Retinal pigment epithelial cell (primary cell): ENCODE data around the gene ISLR2.

Experiments
- DNase-seq: peaks from one replicate; pipeline ENCODE4 v3.0.0-alpha.2; 2010; ENCODE audit warnings: low read depth
- H3K4me3 ChIP-seq: 2 replicates; pipeline ENCODE4 v1.5.1; 2011; ENCODE audit warnings: mild to moderate bottlenecking, low read length, control low read depth, moderate library complexity
- TF ChIP-seq, protein P1 (sequence below): conservative IDR thresholded peaks from 2 replicates; pipeline ENCODE4 v1.5.1; 2011; ENCODE audit warnings: low read depth, low read length, control low read depth, inconsistent platforms

Gene ISLR2

DNA sequence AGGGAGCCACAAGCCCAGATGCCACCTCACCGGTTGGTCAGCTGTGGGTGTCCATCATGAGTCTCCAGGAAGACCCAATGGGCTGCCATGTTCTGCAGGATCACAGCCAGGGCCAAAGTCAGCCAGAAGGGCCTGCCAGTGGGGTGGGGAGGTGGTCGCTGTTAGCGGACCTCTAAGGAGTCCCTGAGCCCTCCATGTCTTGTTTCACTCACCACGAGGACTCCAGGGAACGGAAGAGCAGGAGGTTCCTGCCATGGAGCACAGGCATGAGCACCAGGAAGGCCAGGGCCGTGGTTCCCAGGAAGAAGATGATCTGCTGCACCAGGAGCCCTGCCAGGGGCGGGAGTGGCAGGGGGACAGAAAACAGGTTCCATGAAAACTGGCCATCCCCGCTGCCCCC, 51.7 kb downstream of the ISLR2 start:
- H3K4me3 ChIP-seq: no peak overlapping the region
- TF ChIP-seq, protein P1, sequence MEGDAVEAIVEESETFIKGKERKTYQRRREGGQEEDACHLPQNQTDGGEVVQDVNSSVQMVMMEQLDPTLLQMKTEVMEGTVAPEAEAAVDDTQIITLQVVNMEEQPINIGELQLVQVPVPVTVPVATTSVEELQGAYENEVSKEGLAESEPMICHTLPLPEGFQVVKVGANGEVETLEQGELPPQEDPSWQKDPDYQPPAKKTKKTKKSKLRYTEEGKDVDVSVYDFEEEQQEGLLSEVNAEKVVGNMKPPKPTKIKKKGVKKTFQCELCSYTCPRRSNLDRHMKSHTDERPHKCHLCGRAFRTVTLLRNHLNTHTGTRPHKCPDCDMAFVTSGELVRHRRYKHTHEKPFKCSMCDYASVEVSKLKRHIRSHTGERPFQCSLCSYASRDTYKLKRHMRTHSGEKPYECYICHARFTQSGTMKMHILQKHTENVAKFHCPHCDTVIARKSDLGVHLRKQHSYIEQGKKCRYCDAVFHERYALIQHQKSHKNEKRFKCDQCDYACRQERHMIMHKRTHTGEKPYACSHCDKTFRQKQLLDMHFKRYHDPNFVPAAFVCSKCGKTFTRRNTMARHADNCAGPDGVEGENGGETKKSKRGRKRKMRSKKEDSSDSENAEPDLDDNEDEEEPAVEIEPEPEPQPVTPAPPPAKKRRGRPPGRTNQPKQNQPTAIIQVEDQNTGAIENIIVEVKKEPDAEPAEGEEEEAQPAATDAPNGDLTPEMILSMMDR: no peak
- no peak for DNase-seq

DNA sequence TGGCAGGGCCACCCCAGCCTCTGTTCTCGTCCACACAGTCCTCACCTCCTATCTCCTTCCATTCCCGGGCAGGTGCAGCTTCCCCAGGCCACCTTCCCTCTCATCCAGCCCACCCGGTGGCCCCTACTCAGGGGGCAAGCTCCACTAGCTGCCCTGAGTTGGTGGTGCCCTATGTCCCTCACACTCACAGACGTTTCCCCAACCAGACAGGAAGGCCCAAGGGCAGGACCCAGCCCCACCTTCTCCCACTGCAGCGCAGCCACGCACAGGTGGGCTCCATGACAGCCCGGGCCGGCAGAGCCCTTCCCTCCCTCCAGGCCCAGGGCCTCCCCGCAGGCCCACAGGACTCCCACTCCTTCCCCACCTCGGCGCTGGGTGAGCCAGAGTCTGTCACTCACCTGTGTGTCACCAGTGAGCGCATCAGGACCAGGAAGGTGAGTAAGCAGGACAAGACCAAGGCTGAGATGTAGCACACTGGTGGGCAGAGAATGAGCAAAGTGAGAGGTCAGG, 54.3 kb downstream of the ISLR2 start:
- TF ChIP-seq, protein P1: no peak
- no peak overlapping the region for H3K4me3 ChIP-seq
- no peak for DNase-seq

DNA sequence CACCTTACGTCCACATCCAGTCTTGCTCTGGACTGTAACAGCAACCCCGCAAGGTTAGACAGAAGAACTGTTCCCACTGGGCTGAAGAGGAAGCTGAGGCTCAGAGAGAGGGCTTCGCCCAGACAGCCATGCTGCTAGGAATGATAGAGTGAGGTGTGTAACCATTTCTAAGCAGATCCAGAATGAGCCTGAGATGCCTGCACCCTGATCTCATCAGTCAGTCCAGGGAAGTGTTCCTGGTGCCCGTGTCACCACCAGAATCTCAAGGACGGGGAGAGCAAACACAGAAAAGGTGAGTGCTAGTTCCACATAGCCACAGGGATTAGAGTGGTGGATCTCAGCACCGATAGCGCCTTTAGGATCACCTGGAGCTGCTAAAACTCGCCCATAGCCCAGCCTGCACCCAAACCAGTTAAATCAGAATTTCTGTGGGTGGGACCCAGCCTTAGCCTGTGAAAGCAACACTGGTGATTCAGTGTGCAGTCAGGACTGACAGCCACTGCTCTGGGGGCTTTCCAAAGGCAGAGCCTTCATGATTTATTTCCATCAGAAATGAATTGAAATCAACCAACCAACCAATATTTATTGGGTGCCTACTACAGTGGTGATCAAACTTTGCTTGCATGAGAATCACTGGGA, 55.4 kb downstream of the ISLR2 start:
- no peak for DNase-seq
- TF ChIP-seq, protein P1: no peak

More for the DNA sequence above, 55.4 kb downstream of the ISLR2 start:
- no peak overlapping the region for H3K4me3 ChIP-seq
